GM12878 (cell line): ENCODE measurements around the gene HOXD10. TPM values are rescaled to one million over a fixed set of nuclear protein-coding genes. Genes with fewer than 3 reads are reported as not detected.

Experiments used
- ATAC-seq: fragments of 200-7000 bp; cut with Tn5 transposase; 3 replicates; pipeline ENCODE4 v1.9.1; 2020; ENCODE audit warnings: mild to moderate bottlenecking, moderate library complexity
- BruUV-seq: library from RNA; stranded (reverse); fragments of 400-500 nt; replicated peaks from 2 replicates; lab custom pipeline; 2021; lab: Mats Ljungman, UMichigan
- CTCF ChIA-PET: fragments of 300-600 bp; sonication (Branson Sonifier 250); formaldehyde crosslinking; extraction: SDS; loops from one replicate; lab custom pipeline; 2021; ENCODE audit warnings: inconsistent platforms; lab: Yijun Ruan, JAX
- POLR2A ChIA-PET: fragments of 350-600 bp; formaldehyde crosslinking; extraction: SDS; loops from one replicate; lab custom pipeline; 2021; ENCODE audit warnings: inconsistent platforms; lab: Charles Lee
- RAD21 ChIA-PET: fragments of 300-600 bp; sonication (Branson Sonifier 250); formaldehyde crosslinking; loops from one replicate; lab custom pipeline; 2023; ENCODE audit warnings: antibody characterized with exemption; ENCODE audit not compliant: unreplicated experiment; lab: Charles Lee
- SMC1A ChIA-PET: fragments of 300-600 bp; sonication (Branson Sonifier 250); formaldehyde crosslinking; loops from one replicate; lab custom pipeline; 2023; ENCODE audit not compliant: unreplicated experiment, uncharacterized antibody; lab: Charles Lee
- DNase-seq: peaks from one replicate; pipeline ENCODE4 v3.0.0-alpha.2; 2011; ENCODE audit warnings: low read depth, low spot score
- FAIRE-seq: peaks from 3 replicates; lab custom pipeline; 2011; peaks lifted over from hg19 to GRCh38; lab: Jason Lieb, UNC
- H2AFZ ChIP-seq: 2 replicates; pipeline ENCODE4 v1.6.0; 2011; ENCODE audit warnings: low read depth, low read length, control low read depth; ENCODE audit not compliant: control insufficient read depth
- H3K27ac ChIP-seq: 2 replicates; pipeline ENCODE4 v1.5.1; 2011; ENCODE audit warnings: control low read depth; ENCODE audit not compliant: control insufficient read depth, insufficient read depth
- H3K27me3 ChIP-seq, 2 experiments: replicated peaks in 1 of 2; 2 replicates each; pipeline versions ENCODE4 v1.6.0 to v1.6.1; 2011; ENCODE audit warnings: low read length in 1 of 2; ENCODE audit not compliant: control insufficient read depth in 2 of 2, insufficient read depth in 2 of 2
- H3K36me3 ChIP-seq, 2 experiments: 2 replicates each; pipeline ENCODE4 v1.5.1; 2011; ENCODE audit warnings: low read length in 1 of 2; ENCODE audit not compliant: control insufficient read depth in 2 of 2, insufficient read depth in 2 of 2
- H3K4me1 ChIP-seq: 2 replicates; pipeline ENCODE4 v1.6.1; 2011; ENCODE audit warnings: mild to moderate bottlenecking, low read length, moderate library complexity, mixed read lengths; ENCODE audit not compliant: control insufficient read depth, insufficient read depth
- H3K4me2 ChIP-seq: 2 replicates; pipeline ENCODE4 v1.6.0; 2011; ENCODE audit warnings: control low read depth; ENCODE audit not compliant: control insufficient read depth, insufficient read depth
- H3K4me3 ChIP-seq: fragments of 200-600 bp; sonication (generic); 2 replicates; pipeline ENCODE4 v1.5.1; 2016
- H3K79me2 ChIP-seq: 2 replicates; pipeline ENCODE4 v1.6.0; 2011; ENCODE audit warnings: low read length; ENCODE audit not compliant: control insufficient read depth, insufficient read depth
- H3K9ac ChIP-seq: 2 replicates; pipeline ENCODE4 v1.8.0; 2011; ENCODE audit warnings: low read length, control low read depth, mixed read lengths; ENCODE audit not compliant: control insufficient read depth, insufficient read depth
- H3K9me3 ChIP-seq: replicated peaks from 3 replicates; pipeline ENCODE4 v1.5.1; 2011; ENCODE audit warnings: mild to moderate bottlenecking, low read length; ENCODE audit not compliant: control insufficient read depth, insufficient read depth
- H4K20me1 ChIP-seq: 2 replicates; pipeline ENCODE4 v1.6.0; 2011; ENCODE audit not compliant: control insufficient read depth, insufficient read depth
- ATF2 ChIP-seq: IDR thresholded peaks from 2 replicates; pipeline ENCODE4 v1.6.1; 2012; ENCODE audit warnings: low read length, inconsistent platforms
- CBX5 ChIP-seq: sonication (generic); IDR thresholded peaks from 2 replicates; pipeline ENCODE4 v1.6.1; 2016; ENCODE audit warnings: low read depth, moderate library complexity, mild to moderate bottlenecking, inconsistent platforms
- HCFC1 ChIP-seq: fragments of 150-350 bp; IDR thresholded peaks from 2 replicates; pipeline ENCODE4 v1.6.1; 2014; ENCODE audit warnings: low read length
- MEF2A ChIP-seq: IDR thresholded peaks from 2 replicates; pipeline ENCODE4 v1.6.1; 2011; ENCODE audit warnings: low read depth, mild to moderate bottlenecking, low read length, moderate library complexity; ENCODE audit not compliant: insufficient read depth
- MTA3 ChIP-seq: IDR thresholded peaks from 2 replicates; pipeline ENCODE4 v1.6.1; 2012; ENCODE audit warnings: low read length, inconsistent platforms, borderline replicate concordance
- MYB ChIP-seq: fragments of 150-350 bp; IDR thresholded peaks from 2 replicates; pipeline ENCODE4 v1.6.1; 2014; ENCODE audit warnings: mild to moderate bottlenecking, low read depth, low read length, borderline replicate concordance
- POLR2AphosphoS5 ChIP-seq: IDR thresholded peaks from 2 replicates; pipeline ENCODE4 v1.6.1; 2011; ENCODE audit warnings: mild to moderate bottlenecking, low read length, inconsistent platforms
- RAD21 ChIP-seq: IDR thresholded peaks from 2 replicates; pipeline ENCODE4 v1.6.1; 2011; ENCODE audit warnings: mild to moderate bottlenecking, low read depth, low read length, moderate library complexity; ENCODE audit not compliant: insufficient read depth
- STAT1 ChIP-seq: fragments of 450-650 bp; conservative IDR thresholded peaks from 2 replicates; pipeline ENCODE4 v1.6.1; 2014; ENCODE audit warnings: antibody characterized with exemption, mild to moderate bottlenecking
- USF2 ChIP-seq: IDR thresholded peaks from 2 replicates; pipeline ENCODE4 v1.6.1; 2011; ENCODE audit warnings: low read depth, low read length, improper control_type of control experiment, borderline replicate concordance
- YY1 ChIP-seq: IDR thresholded peaks from 2 replicates; pipeline ENCODE4 v1.6.1; 2011; ENCODE audit warnings: low read depth, mild to moderate bottlenecking, low read length
- ZBTB4 ChIP-seq: fragments of 450-650 bp; formaldehyde crosslinking; IDR thresholded peaks from 2 replicates; pipeline ENCODE4 v1.4.0; 2022; ENCODE audit warnings: mild to moderate bottlenecking, moderate library complexity
- ZNF622 ChIP-seq: fragments of 450-650 bp; IDR thresholded peaks from 2 replicates; pipeline ENCODE4 v1.6.1; 2017; ENCODE audit warnings: mild to moderate bottlenecking, inconsistent platforms
- WGBS: methylation state at CpG from one replicate; pipeline ENCODE4 v1.1.6; 2016; ENCODE audit warnings: low lambda C conversion rate; ENCODE audit not compliant: insufficient replicate concordance, insufficient coverage; ENCODE audit errors: missing lambda C conversion rate; 5-methylcytosine and 5-hydroxymethylcytosine counted together
- in situ Hi-C: fragments of 300-500 bp; cut with MboI; formaldehyde crosslinking; loops from 9 replicates; pipeline ENCODE4 v1.14.3; 2018; ENCODE audit warnings: mixed read lengths
- intact Hi-C: fragments of 100-400 bp; cut with micrococcal nuclease; formaldehyde crosslinking; loops from one replicate; pipeline ENCODE4 v1.14.2; 2022; ENCODE audit not compliant: unreplicated experiment
- polyA plus RNA-seq, 11 experiments: library from polyadenylated mRNA; depleted of rRNA in 4 of 11; unstranded in 6 of 11; stranded (reverse) in 5 of 11; fragments of >200 nt; fragmentation: Nextera tagmentation in 4 of 11; fragmentation: Illumina TruSeq in 1 of 11; extraction: Ambion mirVana in 4 of 11; extraction: Trizol in 1 of 11; gene quantifications; 1 replicate in 1 of 11; 2 replicates in 10 of 11; pipeline versions ENCODE4 v1.2.1 to v1.2.3, GENCODE V29; 2011 to 2016; ENCODE audit warnings: inconsistent platforms in 2 of 11, missing spikeins in 2 of 11, low read depth in 1 of 11
- total RNA-seq, 4 experiments: library from RNA; depleted of rRNA in 3 of 4; stranded (reverse); fragments of >200 nt in 3 of 4; fragmentation: Illumina TruSeq in 1 of 4; extraction: Trizol in 1 of 4; gene quantifications; 2 replicates each; pipeline versions ENCODE4 v1.2.1 to v1.2.3, GENCODE V29; 2013 to 2021

Gene HOXD10
- total and polyA plus RNA-seq, 10 of the 15 experiments (the other 5 are each of a cell fraction or from before 2014, with no cell fraction given), result not detected

- TF ChIP-seq USF2, result no peak
- no peak for TF ChIP-seq ZNF622
Observed at GRCh38 chr2:176146645-176147044, 30.1 kb downstream of the HOXD10 start (continued).

GRCh38 chr2:176147210-176147799, 30.7 kb downstream of the HOXD10 start:
- POLR2A ChIA-PET, result no interaction called here
- Histone ChIP-seq H3K9ac (no peak overlapping the region), H3K79me2 (no peaks in the 10 kb centered on the region), H3K4me3 (no peak overlapping the region), H3K4me2 (no peak overlapping the region), H3K36me3 (no peaks in the 10 kb centered on the region), H3K4me1 (no peaks in the 10 kb centered on the region), H4K20me1 (no peaks in the 10 kb centered on the region), H3K27me3 (peaks cover 10 to 32% of the 10 kb centered on the region in 2 experiments), H3K9me3 (no peaks in the 10 kb centered on the region), H2AFZ (no peak overlapping the region), H3K27ac (no peak overlapping the region)
- intact Hi-C loops, result no loop called here
- DNase-seq, result no peak
- BruUV-seq, result no TSS peak
- RAD21 ChIA-PET, result no interaction called here
- 43% methylated on average over 32 of the region's 32 CpGs for whole genome bisulfite sequencing
- SMC1A ChIA-PET, result no interaction called here
- in situ Hi-C loops, result loop anchor here (25.0 kb wide), 1 partner anchor 1190 kb away; no protein-coding TSS in a partner anchor
- no peak for FAIRE-seq
- CTCF ChIA-PET, result interaction anchor here (0.7 to 8.6 kb wide), 3 partner anchors 307 to 507 kb away, joined by 4 to 157 read pairs (median 39); no protein-coding TSS in a partner anchor
- no peak for ATAC-seq
- no peak for TF ChIP-seq YY1
- TF ChIP-seq RAD21, result no peak
- TF ChIP-seq HCFC1, result no peak
- TF ChIP-seq ATF2, result no peak
- TF ChIP-seq POLR2AphosphoS5, result no peak
- TF ChIP-seq MYB, result no peak
- TF ChIP-seq MTA3, result no peak
- no peak for TF ChIP-seq ZBTB4 (CRISPR knock-in tag)
- TF ChIP-seq CBX5, result no peak
- no peak for TF ChIP-seq STAT1
- no peak for TF ChIP-seq MEF2A
